VCaP (cell line): ENCODE data around the gene KLK4.

Experiments
- H3K27ac ChIP-seq: fragments of 450-650 bp; 2 replicates; pipeline ENCODE4 v1.5.1; 2017
- CTCF ChIP-seq: fragments of 450-650 bp; conservative IDR thresholded peaks from 2 replicates; pipeline ENCODE4 v1.5.1; 2017; ENCODE audit warnings: mild to moderate bottlenecking, moderate library complexity

Gene KLK4

GRCh38 chr19:50943074-50943828, 32.1 kb upstream of the KLK4 start:
- H3K27ac ChIP-seq, result no peak overlapping the region
- no peak for TF ChIP-seq CTCF

- TF ChIP-seq CTCF, result no peak
- H3K27ac ChIP-seq, result no peak overlapping the region
Measured at GRCh38 chr19:50939596-50939995, 28.4 kb upstream of the KLK4 start.

GRCh38 chr19:50933640-50934039, 22.4 kb upstream of the KLK4 start:
- no peak for TF ChIP-seq CTCF
- H3K27ac ChIP-seq, result no peak overlapping the region

GRCh38 chr19:50932690-50933083, 21.5 kb upstream of the KLK4 start:
- H3K27ac ChIP-seq, result no peak overlapping the region

GRCh38 chr19:50932018-50932689, 21.0 kb upstream of the KLK4 start:
- no peak overlapping the region for H3K27ac ChIP-seq
- TF ChIP-seq CTCF, result no peak

More at GRCh38 chr19:50932690-50933083, 21.5 kb upstream of the KLK4 start:
- TF ChIP-seq CTCF, result 0 out of 2 replicates have a peak, but pooled peaks have one; percentile 30

GRCh38 chr19:50931023-50931422, 19.8 kb upstream of the KLK4 start:
- H3K27ac ChIP-seq, result no peak overlapping the region
- TF ChIP-seq CTCF, result no peak

GRCh38 chr19:50928831-50929230, 17.6 kb upstream of the KLK4 start:
- TF ChIP-seq CTCF, result no peak
- no peak overlapping the region for H3K27ac ChIP-seq
